ENCODE measurements around the gene AFAP1L1.

The AFAP1L1 gene

DNA sequence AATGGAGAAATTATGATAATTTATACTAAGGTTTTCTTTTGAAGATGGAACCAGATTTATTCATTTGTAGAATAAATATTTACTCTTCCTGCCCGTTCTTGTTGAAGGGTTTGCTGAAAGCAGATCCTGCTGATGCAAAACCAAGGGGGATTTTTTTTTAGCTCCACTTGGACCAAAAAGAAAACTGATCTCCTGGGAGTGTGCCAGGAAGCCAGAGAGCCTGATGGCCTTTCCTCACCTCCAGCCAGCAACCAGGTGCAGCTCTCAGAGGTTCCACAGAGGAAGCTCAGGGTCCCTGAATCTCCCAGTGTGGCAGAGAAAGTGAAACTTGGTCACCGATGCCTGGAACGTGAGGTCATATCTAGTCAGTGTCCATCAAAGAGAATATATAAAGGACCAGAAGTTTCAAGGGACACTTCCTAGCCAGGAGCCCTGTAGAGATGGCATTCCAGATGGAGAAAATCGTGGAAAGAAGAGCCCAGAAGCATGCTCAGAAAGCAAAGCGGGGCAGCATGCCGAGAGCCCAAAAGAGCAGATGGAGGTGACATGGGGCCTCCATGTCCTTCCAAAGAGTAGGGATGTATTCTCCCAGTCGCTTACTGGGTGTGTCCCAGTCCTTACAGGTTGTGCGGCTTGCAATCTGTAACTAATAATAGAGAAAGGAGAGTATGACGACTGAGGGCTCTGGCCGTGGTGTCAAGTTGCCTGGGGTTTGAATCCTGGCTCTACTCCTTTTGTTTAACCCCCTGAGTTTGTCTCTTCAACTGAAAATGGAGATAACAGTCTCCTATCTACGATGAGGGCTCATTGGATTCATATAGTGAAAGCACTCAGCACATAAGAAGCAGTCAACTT is 12.2 kb downstream of the AFAP1L1 start:
- DNase-seq (ENCODE audit: low read depth in 1 of 2, low spot score in 1 of 2): no peak

DNA sequence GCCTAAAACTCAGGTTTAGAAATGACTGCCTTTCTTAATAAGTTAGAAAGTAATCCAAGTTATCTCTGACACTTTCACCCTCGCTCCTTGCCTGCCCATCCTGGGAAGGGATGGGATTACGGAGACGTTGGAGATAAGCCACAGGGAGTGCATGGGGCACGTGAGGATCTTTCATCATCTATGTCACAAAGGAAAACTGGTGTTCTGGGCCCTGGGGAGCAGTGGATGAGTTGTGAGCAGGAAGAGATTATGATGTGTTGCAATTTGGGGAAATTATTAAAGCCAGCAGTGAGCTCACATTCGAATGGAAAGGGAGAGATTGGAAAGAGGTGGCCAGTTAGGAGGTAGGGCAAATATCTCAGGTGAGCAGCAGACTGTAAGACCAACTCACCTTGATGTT is 12.8 kb downstream of the AFAP1L1 start:
- DNase-seq (ENCODE audit: low read depth in 1 of 2, low spot score in 1 of 2): no peak

DNA sequence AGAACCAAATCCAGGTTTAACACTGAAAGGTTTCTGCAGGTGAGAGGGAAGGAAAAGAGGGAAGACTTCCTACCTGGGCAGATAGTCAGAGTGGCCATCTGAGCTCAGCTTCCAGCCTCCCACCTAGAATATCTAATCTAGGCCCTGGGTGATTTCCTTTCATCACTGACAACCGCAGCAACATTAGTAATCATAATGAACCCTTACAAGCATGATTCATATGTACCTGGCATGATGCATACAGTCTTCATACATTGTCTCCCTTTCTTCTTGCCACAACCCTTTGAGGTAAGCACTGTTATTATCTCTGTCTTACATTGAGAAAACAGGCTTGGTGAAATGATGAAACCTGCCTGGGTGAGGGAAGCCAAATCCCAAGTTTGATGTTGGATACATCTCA is 13.5 kb downstream of the AFAP1L1 start:
- DNase-seq (ENCODE audit: low read depth in 1 of 2, low spot score in 1 of 2): no peak

DNA sequence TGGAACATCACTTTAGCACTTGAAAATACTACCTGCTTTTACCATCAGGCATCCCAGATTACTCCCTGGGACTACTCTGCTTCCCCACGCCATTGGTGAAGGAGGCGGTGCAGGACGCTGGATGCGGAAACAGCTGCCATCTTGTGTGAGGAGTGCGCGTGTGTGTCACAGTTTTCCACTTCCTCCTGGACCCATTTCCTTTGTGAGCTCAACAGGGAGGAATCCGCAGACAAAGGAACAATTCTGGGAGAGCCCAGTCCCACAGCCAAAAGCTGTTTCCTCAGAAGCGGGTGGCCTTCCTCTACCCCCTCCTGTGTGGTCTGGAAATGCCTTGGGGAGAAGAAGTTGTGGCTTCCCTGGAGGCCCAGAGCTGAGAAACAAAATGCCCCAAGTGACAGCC is 16.8 kb downstream of the AFAP1L1 start:
- DNase-seq (ENCODE audit: low read depth in 1 of 2, low spot score in 1 of 2): no peak

DNA sequence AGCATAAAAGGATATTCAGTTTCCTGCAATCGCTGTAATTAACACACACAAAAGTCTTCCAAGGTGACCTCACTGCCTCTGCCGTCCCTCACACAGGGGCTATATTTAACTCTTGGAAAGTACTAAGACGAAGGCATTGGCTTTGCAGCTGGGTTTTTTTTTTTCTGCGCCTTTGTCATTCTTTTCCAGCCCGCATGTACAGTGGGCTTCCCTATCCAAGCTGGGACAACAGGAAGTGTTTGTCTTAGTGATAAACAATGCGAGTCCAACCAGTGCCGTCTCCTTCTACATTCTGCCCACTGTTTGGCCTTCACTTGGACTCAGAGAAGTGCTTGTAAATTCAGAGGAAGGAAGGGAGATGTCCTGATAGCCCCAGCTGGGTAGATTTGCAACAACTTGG is 17.6 kb downstream of the AFAP1L1 start:
- no peak for DNase-seq (ENCODE audit: low read depth in 1 of 2, low spot score in 1 of 2)

DNA sequence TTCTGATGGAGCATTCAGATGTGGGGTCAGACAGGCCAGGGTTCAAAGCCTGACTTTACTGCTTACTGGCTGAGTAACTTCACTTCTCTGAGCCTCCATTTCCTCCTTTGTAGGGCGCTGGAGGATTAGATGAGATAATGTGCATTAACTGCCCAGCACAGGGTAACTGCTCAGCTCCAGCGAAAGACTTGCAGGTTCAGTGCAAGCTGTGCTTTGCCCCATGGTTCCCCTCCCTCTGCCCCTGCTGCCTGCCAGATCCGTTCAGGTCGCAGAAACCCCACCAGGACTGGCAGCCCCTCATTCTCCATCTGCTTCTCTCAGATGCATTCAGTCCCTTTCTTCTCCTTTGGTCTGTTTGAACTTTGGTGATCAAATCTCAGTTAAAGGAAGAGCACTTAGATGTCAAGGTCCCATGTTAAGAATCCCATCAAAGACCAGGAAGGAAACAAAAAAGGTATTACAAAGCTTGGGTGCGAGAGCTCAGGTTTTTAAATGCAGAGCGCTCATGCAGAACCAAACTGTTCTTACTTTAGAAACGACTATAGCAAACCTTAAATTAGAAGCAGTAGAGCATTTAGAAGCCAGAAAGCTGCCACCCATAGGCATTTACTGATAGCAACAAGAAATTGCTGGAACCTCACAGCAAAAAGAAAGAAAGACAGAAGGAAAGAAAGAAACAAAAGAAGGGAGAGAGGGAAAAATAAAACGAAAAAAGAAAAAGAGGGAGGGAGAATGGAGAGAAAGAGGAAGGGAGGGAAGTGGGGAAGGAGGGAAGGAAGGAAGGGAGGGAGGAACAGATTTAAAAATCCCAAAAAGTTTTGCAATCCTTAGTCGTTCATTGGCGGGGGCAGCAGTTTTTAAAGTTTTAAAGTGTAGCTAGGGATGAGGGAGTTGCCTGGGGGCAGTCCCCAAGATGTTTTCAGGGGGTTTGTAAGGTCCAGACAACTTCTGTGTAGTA is 23.5 kb downstream of the AFAP1L1 start:
- no peak for DNase-seq (ENCODE audit: low read depth in 1 of 2, low spot score in 1 of 2)

DNA sequence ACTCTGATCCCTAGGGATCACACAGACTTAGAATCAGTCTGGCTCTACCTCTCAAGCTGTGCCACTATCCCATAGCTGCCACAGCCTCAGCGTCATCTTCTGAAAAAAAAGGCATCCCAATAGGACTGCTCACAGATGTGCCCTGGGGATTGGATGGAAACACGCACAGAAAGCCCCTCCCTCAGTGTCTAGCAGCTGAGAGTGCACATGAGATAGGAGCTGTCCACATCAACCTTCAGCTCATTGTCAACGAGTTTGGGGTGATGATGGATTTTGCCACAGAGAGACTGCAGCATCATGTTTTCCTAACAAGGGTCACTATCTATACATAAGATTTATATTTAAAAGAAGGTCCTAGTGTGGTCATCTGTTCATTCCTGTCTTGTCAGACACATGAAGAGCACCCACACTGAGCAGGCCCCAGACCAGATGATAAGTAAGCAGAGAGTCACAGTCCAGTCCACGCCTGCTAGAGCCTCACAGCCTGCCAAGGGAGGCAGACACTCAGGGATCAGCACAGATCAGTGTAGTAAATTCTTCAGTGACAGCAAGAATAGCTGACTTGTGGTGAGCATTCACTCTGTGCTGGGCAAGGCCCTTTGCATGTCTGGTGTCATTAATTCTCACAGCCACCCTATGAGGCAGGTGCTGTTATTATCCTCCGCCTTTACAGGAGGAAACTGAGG is 25.8 kb downstream of the AFAP1L1 start:
- DNase-seq (ENCODE audit: low read depth in 1 of 2, low spot score in 1 of 2): no peak

DNA sequence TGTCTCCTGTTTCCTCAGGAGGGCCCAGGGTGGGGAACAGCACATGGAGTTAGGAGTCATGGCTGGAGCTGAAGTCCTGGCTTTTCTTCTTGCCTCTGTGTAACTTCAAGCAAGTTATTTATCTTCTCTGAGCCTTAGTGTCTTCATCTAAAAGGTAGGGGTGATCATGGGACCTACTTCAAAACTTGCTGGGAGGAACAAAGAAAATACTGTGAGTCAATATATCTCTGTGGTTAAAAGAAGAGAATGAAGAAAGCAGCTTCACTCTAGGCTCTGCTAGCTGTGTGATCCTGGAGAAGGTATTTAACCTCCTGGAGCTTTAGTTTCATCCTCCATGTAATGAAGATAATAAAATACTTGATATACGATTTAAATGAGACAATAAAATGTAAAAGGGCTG is 26.5 kb downstream of the AFAP1L1 start:
- DNase-seq (ENCODE audit: low read depth in 1 of 2, low spot score in 1 of 2): no peak

DNA sequence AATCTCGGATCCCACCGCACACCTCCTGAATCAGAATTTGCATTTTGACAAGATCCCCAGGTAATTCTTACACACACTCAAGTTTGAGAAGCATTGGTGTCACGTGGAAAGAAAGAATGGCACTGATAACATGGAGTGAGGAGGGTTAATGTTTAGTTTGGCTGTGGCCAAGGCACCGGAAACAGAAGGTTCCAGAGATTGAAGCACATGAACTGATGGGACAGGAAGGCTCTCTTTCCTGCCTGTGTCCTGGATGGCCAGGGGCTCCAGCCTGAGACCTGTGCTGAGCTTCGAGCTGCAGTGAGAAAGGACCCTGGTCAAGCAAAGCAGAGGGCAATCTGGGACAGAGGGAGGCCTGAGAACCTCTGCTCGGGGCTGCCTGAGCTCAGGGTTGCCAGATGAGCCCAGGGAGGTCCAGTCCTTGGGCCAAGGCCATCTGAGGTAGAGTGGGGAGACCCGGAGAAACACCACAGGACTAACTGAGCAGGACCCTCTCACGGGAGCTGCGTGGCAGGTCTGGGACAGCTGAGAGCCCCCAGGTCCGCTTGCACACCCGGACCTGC is 27.3 kb downstream of the AFAP1L1 start:
- DNase-seq (ENCODE audit: low read depth in 1 of 2, low spot score in 1 of 2): no peak

DNA sequence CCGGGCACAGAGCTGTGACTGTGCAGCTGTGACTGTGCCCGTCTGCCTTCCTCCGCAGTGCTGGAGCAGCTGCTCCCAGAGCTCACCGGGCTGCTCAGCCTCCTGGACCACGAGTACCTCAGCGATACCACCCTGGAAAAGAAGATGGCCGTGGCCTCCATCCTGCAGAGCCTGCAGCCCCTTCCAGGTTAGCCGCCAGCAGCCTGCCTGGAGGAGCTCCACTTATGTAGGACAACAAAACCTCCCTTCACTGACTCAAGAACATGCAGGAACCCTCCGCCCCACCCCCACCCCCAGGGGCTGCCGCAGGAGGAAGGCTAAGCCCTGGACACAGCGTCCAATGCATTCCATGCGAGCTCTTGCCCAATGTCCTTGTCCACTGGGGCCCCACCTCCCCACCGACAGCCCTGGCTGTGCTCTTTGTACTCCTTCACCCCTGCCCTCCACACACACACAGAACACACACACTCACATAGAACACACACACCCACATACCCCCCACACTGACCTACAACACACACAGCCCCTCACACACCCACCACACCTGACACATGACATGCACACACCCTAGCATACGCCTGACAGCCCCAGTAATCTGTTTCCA is 27.9 kb downstream of the AFAP1L1 start:
- no peak for DNase-seq (ENCODE audit: low read depth in 1 of 2, low spot score in 1 of 2)

DNA sequence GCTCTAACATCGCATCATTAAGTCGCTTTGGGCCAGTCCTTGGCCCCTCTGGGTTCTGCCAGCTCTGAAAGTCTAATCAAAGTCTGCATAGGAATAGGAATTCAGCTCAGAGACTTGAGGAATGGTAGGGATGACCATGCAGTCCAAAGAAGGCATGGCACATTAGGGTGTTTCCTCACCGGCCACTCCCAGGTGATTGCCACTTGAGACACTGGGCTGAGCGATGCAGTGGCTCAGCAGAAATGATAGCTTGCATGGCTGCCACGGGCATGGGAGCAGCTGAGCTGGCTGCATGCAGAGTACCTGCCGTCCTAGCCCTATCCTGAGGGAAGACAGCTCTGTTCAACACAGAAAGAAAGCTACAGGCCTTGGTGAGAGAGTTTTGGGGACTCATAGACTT is 28.8 kb downstream of the AFAP1L1 start:
- no peak for DNase-seq (ENCODE audit: low read depth in 1 of 2, low spot score in 1 of 2)

DNA sequence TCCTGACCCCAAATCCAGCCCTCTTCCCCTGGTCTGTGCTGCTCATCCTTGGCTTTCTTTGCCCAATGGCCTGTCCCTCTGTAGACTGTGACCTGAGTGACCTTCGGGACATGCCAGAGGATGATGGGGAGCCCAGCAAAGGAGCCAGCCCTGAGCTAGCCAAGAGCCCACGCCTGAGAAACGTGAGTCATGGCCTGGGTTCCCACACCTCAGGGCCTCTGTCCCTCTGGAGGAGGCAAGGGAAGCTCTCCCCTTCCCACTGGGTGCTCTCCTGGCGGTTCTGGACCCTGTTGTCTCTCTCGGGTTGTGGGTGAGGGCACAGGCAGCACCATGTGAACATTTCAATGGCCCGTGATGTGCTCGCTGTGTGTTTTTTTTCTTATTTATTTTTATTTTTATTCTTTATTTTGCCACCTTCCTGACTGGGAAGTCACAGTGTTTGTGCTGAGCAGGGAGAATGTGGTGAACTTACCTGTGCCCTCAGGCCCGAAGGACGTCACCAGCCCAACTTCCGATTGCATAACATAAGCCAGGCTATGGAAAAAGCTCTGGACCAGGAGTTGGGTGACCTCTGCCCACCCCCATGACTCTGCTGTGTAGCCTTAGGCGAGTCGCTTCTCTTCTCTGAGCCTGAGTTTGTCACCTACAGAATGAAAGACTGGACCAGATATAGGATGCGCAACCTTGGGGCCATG is 29.5 kb downstream of the AFAP1L1 start:
- DNase-seq (ENCODE audit: low read depth in 1 of 2, low spot score in 1 of 2): no peak

DNA sequence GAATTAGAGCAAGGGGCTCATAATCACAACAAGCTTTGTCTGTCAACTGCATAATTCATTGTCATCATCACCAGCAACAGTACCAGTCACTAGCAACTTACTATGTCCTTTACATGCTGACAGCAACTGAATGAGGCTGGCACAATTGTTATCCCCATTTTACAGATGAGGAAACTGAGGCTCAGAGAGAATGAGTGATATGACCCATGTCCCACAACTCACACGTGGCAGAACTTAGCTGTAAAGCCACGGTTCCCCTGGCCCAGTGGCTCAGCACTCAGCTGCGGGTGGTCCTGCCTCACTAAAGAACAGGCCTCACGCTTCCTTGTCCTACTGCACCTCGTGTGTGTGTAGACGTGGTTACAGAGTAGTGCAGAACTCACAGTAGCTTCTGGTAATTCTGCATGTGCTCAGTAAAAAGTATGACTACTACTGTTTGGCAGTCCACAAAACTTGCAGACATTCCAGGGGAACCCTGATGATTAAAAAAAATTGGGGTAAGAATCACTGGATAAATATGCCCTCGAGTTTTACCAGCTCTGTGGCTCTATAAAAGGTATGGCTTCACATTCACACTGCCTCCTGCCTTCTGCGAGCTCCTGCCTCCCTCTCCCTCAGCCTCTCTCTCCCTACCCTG is 30.2 kb downstream of the AFAP1L1 start:
- DNase-seq (ENCODE audit: low read depth in 1 of 2, low spot score in 1 of 2): no peak

DNA sequence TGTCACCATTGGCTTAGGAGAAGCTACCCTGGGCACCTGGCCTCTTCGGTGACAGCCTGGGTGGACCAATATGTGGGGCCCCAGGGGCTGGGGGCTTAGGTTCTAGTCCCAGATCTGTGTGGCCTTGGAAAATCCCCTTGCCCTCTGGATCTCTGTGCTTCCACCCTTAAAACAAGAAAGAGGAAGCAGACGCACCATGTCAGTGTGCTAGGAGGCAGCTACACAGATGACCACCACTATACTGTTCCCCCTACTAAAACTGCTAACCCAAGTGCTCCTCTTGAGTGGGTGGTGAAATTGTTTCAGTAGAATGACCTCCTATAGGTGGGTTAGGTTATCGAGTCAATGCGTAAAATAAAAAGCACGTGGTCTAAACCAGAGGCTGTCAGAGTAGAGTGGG is 31.0 kb downstream of the AFAP1L1 start:
- DNase-seq (ENCODE audit: low read depth in 1 of 2, low spot score in 1 of 2): no peak

DNA sequence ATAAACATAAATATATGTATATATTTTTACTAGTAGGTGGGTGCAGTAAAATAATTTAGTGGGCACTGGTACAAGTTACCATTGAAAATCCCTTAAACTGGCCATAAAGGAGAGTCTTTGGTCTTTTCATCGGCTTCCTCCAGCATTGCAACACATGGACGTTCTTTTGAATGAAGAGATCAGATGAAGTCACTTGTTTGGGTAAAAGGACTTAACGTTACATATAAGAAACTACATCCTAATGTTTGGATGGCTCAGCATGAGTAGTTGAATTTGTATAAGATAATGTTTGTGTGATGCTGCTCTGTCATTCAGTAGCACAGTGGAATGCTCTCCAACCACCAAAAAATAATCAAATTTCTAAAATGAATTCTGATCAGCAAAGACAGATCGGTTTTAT is 31.6 kb downstream of the AFAP1L1 start:
- DNase-seq (ENCODE audit: low read depth in 1 of 2, low spot score in 1 of 2): no peak

DNA sequence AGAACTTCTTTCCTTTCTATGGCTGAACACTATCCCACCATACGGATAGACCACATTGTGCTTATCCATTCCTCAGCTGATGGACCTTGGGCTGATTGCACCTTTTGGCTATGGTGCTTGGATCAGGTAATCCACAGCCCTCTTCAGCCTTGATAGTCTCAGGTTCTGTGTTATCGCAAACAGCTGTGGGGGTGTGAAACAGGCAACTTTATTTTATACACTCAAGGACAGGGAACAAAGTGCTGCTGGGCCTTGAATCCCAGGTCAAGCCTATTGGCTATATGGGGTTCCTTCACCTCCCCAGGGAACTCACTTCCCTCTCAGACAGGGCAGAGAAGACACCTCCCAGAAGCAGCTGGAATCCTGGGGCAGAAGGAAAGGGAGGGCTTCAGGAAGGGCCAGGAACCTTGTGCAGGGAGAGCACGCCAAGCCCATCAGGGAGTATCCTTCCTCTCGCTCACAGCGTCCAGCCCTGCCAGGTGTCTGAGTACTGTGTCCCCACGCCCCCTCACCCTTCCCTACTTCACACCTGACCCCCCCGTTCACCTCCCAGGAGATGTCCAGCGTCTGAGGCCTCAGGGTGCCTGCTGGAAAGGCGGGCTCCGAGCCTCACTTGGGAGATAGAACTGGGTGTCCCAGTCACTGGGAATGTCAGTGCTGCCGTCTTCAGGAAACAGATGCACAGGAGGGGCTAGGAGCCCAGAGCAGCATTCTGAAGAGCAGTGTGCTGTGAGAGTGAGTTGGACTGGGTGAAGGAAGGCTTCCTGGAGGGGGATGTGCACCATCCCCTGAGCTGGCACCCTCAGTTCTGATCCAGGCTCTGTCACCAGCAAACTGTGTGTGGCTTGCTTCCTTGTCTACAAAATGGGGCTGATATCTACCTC is 32.8 kb downstream of the AFAP1L1 start:
- no peak for DNase-seq (ENCODE audit: low read depth in 1 of 2, low spot score in 1 of 2)

DNA sequence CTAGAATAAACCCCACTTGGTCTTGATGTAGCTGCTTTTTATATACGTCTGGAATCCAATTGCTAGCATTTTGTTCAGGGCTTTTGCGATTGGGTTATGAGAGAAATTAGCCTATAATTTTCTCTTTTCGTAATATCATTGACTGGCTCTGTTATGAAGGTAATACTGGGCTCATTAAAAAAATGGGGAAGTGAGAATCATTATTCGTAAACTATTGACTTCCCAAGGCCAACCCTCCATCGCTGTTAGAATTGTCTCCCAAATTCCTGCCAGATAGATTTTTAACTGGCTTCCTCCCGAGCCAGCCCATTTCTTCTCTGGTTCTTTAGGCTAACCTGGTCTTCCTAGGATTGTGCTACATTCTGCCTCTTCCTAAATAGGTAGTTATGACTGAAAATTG is 37.7 kb downstream of the AFAP1L1 start:
- DNase-seq (ENCODE audit: low read depth in 1 of 2, low spot score in 1 of 2): no peak

DNA sequence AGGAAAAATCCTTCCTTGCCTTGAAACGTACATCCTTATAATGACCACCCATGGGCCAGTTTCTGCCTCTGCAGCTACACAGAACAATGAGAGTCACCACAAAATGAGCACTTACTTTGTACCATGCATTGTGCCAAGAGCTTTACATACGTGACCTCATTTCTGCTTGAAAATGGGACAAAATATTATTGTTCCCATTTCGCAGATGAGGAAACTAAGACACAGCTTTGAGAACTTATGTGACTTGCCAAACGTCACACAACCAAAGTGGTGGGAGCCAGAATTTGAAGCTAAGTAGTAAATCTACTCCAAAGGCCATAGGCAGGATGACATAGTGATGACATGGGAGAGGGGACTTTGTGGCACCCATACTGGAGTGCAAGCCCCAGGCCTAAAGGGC is 38.8 kb downstream of the AFAP1L1 start:
- DNase-seq (ENCODE audit: low read depth in 1 of 2, low spot score in 1 of 2): no peak

Measured in activated T-helper 1 cell treated with anti-CD3 and anti-CD28 coated beads, Interleukin-2, amount 50 U/mL, for 16 hours (primary cell).